GM21529 (cell line): Measurements from ENCODE around the gene GPR39.

ENCODE experiments used
- ATAC-seq: cut with Tn5 transposase; IDR thresholded peaks from one replicate; pipeline ENCODE4 v1.9.1; 2021; ENCODE audit not compliant: unreplicated experiment

The GPR39 gene

GRCh38 chr2:132633635-132634034, 217.0 kb downstream of the GPR39 start:
- ATAC-seq = no peak

- ATAC-seq = no peak
Measured at GRCh38 chr2:132636346-132636745, 219.7 kb downstream of the GPR39 start.

GRCh38 chr2:132638313-132639040, 221.9 kb downstream of the GPR39 start:
- no peak for ATAC-seq

GRCh38 chr2:132640116-132640515, 223.5 kb downstream of the GPR39 start:
- no peak for ATAC-seq

GRCh38 chr2:132641819-132642218, 225.2 kb downstream of the GPR39 start:
- no peak for ATAC-seq

GRCh38 chr2:132642415-132642814, 225.8 kb downstream of the GPR39 start:
- no peak for ATAC-seq

- no peak for ATAC-seq
Measured at GRCh38 chr2:132645176-132645575, 228.6 kb downstream of the GPR39 start.

GRCh38 chr2:132645722-132646539, 229.3 kb downstream of the GPR39 start:
- peak; percentile 50 for ATAC-seq

- no peak for ATAC-seq
Measured at GRCh38 chr2:132646540-132647108, 230.0 kb downstream of the GPR39 start.

GRCh38 chr2:132651115-132652045, 234.8 kb downstream of the GPR39 start:
- no peak for ATAC-seq

- ATAC-seq = no peak
Measured at GRCh38 chr2:132652474-132652873, 235.9 kb downstream of the GPR39 start.

GRCh38 chr2:132654335-132654734, 237.7 kb downstream of the GPR39 start:
- no peak for ATAC-seq

- ATAC-seq = no peak
Measured at GRCh38 chr2:132654968-132655367, 238.4 kb downstream of the GPR39 start.

GRCh38 chr2:132656266-132656975, 239.8 kb downstream of the GPR39 start:
- no peak for ATAC-seq

GRCh38 chr2:132659331-132659730, 242.7 kb downstream of the GPR39 start:
- no peak for ATAC-seq

GRCh38 chr2:132662732-132663131, 246.1 kb downstream of the GPR39 start:
- no peak for ATAC-seq

GRCh38 chr2:132664096-132664495, 247.5 kb downstream of the GPR39 start:
- no peak for ATAC-seq

GRCh38 chr2:132665401-132666140, 249.0 kb downstream of the GPR39 start:
- ATAC-seq = no peak

- ATAC-seq = no peak
Measured at GRCh38 chr2:132667706-132668105, 251.1 kb downstream of the GPR39 start.
